CD4-positive, alpha-beta T cell treated with Interleukin-2 at 100 ng/mL for 4 hours (primary cell): Measurements from ENCODE around the gene EDC3.
A peak's percentile ranks its signal among the peaks of the same experiment; 100 is the strongest.
"Not testable (repeated sequence)": the region's sequence is repeated elsewhere in the genome, so short reads cannot be mapped to it uniquely, and the experiment has no call there.

Experiments
- DNase-seq: peaks from one replicate; pipeline ENCODE4 v3.0.0-alpha.2; 2020; ENCODE audit warnings: low spot score

Gene EDC3, protein sequence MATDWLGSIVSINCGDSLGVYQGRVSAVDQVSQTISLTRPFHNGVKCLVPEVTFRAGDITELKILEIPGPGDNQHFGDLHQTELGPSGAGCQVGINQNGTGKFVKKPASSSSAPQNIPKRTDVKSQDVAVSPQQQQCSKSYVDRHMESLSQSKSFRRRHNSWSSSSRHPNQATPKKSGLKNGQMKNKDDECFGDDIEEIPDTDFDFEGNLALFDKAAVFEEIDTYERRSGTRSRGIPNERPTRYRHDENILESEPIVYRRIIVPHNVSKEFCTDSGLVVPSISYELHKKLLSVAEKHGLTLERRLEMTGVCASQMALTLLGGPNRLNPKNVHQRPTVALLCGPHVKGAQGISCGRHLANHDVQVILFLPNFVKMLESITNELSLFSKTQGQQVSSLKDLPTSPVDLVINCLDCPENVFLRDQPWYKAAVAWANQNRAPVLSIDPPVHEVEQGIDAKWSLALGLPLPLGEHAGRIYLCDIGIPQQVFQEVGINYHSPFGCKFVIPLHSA

GRCh38 chr15:74695597-74696397 is at the start of gene EDC3:
TSS of gene EDC3 (minus strand) at chr15:74696024. CDS start at chr15:74675124, 20,900 bp downstream.
- peak; percentile 83 for DNase-seq

GRCh38 chr15:74742422-74742821 is 46.6 kb upstream of the EDC3 start:
- DNase-seq: no peak

DNA sequence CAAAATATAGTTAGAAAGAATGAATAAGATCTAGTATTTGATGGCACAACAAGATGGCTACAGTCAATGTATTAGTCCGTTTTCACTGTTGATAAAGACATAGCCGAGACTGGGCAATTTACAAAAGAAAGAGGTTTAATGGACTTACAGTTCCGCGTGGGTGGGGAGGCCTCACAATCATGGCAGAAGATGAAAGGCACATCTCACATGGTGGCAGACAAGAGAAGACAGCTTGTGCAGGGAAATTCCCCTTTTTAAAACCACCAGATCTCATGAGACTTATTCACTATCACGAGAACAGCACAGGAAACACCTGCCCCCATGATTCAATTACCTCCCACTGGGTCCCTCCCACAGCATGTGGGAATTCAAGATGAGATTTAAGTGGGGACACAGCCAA is 42.4 kb upstream of the EDC3 start:
- not testable (repeated sequence) for DNase-seq

DNA sequence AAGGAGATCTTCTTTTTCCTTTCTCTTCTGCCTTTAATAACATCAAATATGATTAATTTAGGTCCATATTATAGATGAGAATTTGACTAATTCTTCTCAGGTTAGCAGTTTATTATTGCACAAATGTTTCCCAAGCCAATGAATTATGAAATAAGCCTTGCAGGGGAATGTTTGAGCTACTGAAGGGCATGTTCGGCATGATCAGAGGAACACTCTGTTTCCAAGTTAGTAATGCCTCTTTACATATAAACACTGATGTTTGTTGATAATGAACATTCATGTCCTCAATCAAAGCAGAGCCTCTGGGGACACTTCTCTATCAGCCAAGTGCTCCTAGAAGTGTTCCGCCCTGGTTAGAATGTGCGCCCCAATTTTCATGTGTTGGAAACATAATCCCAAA is 39.5 kb upstream of the EDC3 start:
- no peak for DNase-seq

DNA sequence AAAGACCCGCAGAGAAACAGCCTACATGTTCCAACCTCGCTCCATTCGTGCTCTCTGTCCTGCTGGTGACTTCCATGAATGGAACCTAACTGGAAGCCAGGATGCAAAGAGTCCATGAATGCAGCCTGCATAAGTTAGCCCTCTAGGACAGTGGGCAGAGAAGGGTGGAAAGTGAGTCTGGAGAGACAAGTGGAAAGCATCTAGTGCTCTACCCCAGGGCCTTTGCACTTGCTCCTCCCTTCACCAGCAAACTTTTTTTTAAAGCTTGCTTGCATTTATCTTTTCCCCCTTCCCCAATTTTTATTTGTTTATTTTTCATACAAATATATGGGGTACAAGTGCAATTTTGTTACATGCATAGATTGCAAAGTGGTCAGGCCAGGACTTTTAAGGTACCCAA is 37.4 kb upstream of the EDC3 start:
- no peak for DNase-seq

DNA sequence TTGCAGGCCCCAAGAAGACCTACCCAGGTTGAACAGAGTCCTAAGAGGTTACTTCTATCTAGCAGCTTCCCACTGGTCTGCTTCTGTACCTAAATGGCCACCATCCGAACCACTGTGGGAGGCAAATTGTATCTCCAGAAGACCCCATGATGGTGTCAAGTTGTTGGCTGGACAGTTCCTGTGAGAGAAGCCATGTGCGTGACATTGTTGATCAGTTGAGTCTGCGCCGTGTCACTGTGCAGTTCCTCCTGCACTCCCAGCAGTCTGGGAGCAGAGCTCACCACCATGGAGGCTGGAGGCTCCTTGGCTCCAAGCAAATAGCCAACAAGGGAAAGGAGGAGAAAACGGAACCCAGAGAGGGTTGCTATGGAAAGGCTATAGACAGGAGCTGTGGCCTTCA is 37.0 kb upstream of the EDC3 start:
- DNase-seq: no peak

DNA sequence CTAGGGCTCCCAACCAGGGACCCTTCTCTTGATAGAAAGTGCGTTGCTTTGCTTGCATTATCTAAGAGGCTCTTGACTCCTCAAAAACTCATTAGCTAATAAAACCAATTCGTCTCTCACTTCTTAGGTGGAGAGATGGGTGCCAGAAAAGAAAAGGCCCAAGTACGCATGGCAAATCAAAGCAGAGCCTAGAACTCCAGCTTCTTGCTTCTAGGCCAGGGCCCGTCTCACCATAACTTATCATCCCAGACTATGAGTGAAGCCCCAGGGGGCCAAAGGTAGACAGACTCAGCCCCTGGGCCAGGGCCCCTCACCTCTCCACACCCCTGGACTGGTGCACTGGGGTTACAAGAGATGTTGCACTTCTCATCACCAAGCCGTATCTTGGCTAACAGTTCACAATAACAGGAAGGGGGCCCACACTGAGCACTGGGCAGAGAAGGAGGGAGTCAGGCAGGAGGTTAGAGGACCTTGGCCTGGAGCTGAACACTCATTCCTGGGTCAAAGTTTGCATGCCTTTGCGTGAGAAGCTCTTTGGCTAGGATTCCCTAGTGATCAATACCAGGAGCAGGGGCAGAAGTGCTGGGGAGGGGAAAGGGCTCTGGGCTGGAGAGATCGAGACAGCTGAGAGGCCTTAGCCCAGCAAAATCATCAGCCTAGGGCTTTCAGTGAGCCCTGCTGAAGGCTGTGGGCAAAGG is 34.9 kb upstream of the EDC3 start:
- no peak for DNase-seq

GRCh38 chr15:74729372-74729771 is 33.5 kb upstream of the EDC3 start:
- not testable (repeated sequence) for DNase-seq

DNA sequence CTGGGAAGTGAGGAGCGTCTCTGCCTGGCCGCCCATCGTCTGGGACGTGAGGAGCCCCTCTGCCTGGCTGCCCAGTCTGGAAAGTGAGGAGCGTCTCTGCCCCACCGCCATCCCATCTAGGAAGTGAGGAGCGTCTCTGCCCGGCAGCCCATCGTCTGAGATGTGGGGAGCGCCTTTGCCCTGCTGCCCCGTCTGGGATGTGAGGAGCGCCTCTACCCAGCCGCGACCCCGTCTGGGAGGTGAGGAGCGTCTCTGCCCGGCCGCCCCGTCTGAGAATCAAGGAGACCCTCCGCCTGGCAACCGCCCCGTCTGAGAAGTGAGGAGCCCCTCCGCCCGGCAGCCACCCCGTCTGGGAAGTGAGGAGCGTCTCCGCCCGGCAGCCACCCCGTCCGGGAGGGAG is 32.9 kb upstream of the EDC3 start:
- DNase-seq: not testable (repeated sequence)

- no peak for DNase-seq
Measured at GRCh38 chr15:74727727-74728126, 31.9 kb upstream of the EDC3 start.

GRCh38 chr15:74726774-74727164 is 30.9 kb upstream of the EDC3 start:
- no peak for DNase-seq

- peak; percentile 22 for DNase-seq
Measured at GRCh38 chr15:74725845-74726773, 30.3 kb upstream of the EDC3 start.

DNA sequence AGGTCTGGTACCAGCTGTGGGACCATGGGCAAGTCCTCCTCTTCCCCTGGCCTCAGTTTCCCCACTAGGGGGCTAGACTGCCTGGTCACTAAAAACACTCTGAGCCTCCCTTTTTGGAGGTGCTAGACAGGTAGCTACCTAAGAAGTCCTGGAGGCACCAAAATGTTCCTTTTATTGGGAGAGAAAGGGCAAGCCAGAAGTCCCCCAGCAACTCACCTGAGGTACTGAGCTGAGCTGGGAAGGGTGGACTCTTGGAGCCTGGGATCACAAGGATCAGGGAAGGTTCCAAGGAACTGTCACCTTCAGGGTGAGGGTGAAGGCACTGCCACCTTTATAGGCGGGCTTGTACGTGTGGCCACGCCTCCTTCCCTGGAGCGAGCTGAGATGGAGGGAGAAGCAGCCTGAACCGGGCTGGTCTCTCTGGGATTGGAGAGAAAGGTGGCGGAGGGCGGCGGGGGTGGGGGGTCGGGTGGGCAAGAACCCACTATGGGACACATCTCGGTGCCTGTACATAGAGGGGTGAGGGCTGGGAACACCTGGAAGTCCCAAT is 29.5 kb upstream of the EDC3 start, which contains the start of gene CYP1A1:
CYP1A1 (minus strand) TSS at position 304 of the 550 bp plus-strand sequence. CDS start 2,431 bp downstream, outside the sequence.
- DNase-seq: peak; percentile 15

DNA sequence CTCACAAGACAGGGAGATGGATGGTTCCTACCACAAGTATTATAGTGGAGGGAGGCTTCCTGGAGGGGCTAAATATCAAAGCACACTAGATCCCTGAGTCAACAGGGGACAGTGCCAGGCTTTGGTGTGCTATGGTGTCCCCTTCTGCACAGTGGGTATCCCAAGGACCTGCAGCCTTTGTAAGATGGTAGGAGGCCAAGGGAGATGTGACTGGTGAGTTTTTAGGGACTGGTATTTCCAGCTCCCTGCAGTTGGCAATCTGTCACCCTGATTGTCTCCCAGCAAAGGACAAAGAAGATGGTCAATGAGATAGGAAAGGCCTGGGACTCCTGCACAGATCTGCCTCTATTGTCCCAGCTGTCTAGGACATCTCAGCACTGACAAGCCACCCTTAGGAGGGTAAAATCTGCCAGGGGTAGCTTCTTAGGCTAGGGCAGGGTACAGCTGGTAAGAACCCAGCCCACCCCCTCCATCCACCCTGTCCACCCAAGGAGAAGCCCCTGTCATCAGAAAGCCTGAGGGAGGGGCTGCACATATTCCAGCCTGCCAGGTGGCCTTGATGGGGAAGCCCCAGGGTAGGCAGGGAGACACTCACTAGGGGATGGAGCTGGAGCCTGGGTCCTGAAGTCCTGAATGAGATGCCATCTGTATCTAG is 28.9 kb upstream of the EDC3 start:
- DNase-seq: no peak

GRCh38 chr15:74723754-74724334 is 28.0 kb upstream of the EDC3 start:
- DNase-seq: peak; percentile 22

- no peak for DNase-seq
Measured at GRCh38 chr15:74723187-74723586, 27.4 kb upstream of the EDC3 start.

GRCh38 chr15:74722591-74722990 is 26.8 kb upstream of the EDC3 start:
- DNase-seq: no peak

- DNase-seq: no peak
Measured at GRCh38 chr15:74716651-74717050, 20.8 kb upstream of the EDC3 start.

DNA sequence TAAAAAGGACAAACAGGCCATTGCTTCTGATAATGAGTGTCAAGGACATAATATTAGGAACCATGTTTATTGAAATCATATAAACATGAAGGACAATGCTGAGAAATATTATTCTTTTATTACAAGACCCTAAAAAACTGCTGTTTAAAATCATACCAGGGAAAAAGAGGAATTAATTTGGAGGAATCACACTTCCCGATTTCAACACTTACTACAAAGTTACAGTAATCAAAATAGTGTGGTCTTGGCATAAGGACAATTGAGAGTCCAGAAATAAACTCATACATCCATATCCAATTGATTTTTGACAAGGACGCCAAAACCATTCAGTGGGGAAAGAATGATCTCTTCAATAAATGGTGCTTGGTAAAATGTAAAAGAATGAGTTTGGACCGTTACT is 16.5 kb upstream of the EDC3 start:
- DNase-seq: no peak
